Ammon's horn (tissue), 1 donor: ENCODE results near the gene FAHD2A.
A peak's percentile ranks its signal among the peaks of the same experiment; 100 is the strongest.
"Not testable (repeated sequence)": the region's sequence is repeated elsewhere in the genome, so short reads cannot be mapped to it uniquely, and the experiment has no call there.

Experiments used
- DNase-seq: peaks from one replicate; pipeline ENCODE4 v3.0.0-alpha.2; 2016; ENCODE audit warnings: low spot score

The FAHD2A gene

DNA sequence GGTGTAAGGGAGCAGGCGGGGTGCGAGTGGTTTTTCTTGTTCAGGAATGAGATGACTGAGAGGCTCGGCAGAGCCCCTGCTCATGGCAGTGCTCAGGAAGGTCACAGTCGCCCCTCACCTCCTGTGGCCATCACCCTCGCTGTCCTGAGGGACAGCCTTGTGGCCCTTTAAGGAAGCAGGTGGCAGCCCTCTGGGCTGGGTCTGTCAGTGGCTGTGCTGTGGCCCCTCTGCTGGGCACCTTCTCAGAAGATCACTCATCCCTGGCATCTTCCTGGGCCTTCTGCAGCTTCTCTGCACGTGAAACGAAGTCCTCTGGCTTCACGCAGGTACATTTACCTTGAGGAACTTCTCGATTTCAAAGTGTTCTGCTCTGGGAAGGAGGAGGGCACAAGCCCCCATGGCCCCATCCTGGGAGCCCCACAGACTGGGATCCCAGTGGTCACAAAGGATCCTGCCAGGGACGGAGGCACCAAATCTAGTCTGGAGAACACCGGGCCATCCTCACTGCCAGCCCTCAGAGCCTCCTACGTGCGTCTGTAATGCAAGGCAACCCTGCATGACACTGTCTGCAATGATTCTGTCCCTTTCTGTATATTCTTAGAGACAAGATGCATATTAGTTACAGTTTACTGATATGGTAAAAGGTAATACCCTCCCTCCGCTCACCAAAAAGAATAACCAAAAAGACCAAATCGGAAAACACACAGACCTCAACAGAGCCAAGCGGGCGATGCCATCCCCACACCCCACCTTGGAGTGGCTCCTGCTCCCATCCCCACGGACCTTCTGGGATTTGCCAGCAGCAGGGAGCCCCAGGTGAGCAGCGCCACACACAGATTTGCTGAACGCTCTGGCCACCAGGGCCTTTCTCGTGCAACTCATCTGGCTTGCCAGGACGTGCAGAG is 25.9 kb upstream of the FAHD2A start:
- no peak for DNase-seq

GRCh38 chr2:95377216-95378123 is 25.0 kb upstream of the FAHD2A start:
- DNase-seq, result no peak

- not testable (repeated sequence) for DNase-seq
These were observed 24.2 kb upstream of the FAHD2A start for GRCh38 chr2:95378281-95378680.

- no peak for DNase-seq
These were observed 23.1 kb upstream of the FAHD2A start for GRCh38 chr2:95379371-95379831.

DNA sequence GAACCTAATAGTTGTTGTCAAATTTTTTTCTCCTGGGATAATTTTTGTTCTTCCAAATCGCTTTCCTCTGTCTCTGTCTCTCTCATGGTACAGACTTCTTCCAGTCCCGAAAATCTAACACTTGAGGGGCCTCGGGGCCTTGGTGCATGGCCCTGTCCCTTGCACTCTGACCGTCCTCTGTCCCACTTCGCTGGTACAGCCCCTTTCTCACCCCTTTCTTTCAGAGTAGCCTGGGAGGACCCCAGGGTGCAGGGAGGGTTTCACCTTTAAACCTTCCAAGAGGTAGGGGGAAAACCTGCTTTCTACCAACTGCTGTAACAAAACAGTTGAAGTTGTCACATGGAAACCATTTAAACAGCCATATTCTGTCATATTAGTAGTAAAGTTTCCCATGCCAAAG is 22.2 kb upstream of the FAHD2A start:
- no peak for DNase-seq

- DNase-seq, result no peak
These were observed 21.8 kb upstream of the FAHD2A start for GRCh38 chr2:95380731-95381130.

- DNase-seq, result no peak
These were observed 21.0 kb upstream of the FAHD2A start for GRCh38 chr2:95381212-95382191.

DNA sequence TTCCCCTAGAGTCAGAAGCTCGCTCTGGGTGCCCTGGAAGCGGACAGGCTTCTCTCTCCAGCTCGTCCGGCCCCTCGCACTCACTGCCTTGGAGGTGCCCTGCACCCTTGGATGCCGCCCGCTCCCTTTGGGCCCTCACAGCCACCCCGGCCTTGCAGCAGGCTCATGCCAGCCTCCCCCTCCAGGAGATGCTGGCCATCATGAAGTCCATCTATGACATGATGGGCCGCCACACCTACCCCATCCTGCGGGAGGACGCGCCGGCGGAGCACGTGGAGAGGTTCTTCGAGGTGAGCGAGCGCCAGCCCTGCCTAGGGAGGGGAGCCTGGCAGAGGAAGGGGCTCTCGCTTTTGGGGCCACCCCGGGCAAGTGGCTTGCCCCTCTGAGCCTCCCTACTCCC is 20.3 kb upstream of the FAHD2A start:
- no peak for DNase-seq

- DNase-seq, result no peak
These were observed 19.5 kb upstream of the FAHD2A start for GRCh38 chr2:95382686-95383634.

DNA sequence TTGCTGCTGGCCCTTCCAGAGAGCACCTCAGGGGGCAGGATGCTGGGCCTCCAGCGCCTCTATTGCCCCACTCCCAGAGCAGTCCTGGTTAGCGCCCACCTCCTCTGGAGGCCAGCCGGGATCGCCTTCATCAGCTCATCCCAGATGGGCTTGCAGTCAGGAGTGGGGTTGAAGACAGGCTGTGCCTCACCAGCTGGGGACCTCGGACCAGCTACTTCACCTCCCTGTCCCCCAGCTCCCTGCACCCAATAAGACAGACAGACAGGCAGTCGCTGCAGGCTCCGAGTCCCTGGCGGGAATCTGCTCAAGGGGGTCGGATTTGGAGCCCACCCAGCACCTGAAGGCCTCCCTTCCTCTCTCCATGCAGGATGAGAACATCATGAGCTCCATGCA is 18.9 kb upstream of the FAHD2A start:
- DNase-seq, result no peak

DNA sequence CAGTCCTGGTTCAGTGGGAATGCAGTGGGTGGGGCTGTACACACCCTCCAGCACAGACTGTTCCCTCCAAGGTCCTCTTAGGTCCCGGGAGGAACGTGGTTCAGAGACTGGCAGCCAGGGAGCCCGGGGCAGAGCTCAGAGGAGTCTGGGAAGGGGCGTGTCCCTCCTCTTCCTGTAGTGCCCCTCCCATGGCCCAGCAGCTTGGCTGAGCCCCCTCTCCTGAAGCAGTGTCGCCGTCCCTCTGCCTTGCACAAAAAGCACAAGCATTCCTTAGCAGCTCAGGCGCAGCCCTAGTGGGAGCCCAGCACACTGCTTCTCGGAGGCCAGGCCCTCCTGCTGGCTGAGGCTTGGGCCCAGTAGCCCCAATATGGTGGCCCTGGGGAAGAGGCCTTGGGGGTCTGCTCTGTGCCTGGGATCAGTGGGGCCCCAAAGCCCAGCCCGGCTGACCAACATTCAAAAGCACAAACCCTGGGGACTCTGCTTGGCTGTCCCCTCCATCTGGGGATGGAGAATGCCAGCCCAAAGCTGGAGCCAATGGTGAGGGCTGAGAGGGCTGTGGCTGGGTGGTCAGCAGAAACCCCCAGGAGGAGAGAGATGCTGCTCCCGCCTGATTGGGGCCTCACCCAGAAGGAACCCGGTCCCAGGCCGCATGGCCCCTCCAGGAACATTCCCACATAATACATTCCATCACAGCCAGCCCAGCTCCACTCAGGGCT is 17.5 kb upstream of the FAHD2A start:
- no peak for DNase-seq

GRCh38 chr2:95385570-95385984 is 16.9 kb upstream of the FAHD2A start:
- DNase-seq, result no peak

GRCh38 chr2:95386031-95386430 is 16.5 kb upstream of the FAHD2A start:
- DNase-seq, result no peak

- no peak for DNase-seq
These were observed 15.2 kb upstream of the FAHD2A start for GRCh38 chr2:95387358-95387757.

DNA sequence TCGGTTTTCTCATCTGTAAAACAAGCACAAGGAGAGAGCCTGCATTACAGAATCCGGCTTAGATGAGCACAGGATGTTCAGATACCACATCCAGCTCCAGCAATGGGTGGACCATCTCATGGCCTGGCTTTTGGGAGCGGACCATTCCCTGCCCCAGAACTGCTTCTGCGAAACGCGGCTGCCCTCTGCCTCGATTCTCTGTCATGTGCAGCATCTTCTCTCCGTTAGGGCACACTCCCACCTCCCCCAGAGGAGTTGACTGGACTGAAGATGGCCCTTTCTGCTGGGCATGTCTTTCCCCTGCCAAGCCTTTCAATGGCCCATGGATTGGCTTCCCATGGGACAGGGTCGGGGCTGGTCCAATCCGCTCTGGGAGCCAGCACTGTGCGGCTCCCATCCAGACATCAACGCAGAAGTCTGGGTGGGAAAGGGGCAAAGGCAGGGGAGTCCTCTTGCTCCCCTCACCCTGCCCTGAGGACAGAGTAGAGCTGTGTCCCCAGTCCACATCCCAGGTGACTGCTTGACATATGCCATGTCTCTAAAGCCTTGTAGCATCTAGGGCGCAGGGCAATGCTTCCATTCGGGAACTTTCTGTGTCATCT is 14.3 kb upstream of the FAHD2A start:
- no peak for DNase-seq

DNA sequence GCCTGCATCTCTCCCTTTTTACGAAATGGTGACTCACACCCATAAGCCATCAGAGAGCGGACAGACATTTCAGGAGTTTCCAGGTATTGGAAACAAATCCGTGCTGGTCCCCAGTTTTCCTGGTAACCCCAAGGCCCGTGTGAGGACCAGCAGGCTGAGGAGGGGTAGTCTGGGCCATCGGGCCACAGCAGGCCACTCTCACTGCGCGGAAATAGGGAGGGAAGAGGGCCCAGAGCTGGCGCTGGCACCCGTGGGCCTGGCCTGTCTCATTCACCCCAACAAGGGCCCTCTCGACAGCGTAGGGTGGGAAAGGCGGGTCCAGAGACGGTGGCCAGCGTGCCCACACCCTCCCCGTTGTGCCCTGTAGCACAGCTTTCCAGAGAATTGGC is 13.7 kb upstream of the FAHD2A start:
- no peak for DNase-seq

DNA sequence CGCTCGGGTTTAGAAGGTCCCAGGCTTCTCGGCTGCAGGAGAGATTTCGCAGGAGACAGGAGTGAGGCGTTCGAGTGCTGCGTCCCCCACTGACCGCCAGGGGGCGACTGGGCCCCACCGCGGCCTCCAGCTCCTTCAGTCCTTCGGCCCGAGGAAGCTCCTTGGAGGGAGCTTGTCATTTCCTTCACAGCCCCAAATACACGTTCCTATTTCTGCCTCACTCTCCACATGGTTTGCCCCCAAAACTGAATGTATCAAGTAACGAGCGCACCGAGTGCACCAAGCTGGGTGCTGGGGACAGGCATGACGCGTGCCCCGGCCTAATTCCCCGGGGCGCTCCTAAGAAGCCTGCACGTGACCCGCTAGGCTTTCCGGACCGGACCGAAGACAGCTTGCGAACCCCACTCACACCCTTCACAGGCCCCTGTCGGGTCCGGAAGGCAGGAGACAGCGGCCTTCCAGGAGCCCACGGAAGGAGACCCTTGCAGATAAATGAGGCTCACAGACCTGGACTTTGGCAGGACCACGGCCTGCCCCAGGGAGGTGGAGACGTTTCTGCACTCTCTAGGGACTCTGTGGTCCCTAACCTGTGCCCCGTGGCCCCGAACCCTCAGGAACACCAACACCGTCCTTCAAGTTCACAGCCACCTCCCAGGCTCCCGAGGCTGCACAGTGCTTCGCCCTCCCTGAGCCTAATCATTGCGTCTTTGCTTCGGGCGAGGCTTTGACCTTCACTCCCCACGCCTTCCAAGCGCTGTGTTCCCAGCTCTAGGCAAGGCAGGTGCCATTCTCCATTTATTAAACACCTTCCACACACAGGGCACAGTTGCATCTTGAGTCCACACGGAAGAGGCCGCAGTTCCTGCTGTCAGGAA is 13.0 kb upstream of the FAHD2A start:
- DNase-seq, result peak; percentile 59

DNA sequence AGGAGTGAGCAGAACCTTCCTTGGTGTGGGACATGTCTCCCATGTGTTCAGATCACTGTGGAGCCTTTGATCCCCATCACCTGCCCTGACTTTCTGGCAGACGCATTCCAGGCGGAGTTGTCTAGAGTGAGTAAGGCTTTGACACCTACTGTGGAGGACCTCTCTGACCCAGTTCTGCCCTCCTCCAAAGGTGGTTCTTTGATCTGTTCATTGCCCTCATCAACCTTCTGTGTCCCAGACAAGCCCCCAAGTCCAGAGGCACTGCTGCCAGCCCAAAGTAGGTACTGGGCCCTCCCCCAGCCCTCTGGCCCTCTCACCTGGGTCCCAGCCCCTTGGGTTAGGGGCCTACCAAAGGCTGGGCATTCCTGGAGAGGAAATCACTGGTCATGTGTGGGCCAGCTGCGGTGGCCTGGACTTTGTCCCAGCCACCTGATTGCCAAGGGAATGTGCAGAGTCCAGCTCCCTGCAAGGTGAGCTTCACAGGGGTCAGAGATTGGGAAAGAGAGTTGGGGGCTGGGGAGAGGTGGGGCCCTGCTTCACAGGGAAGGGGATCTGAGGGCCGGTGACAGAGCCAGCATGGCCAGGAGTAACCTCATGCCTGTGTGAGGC is 12.1 kb upstream of the FAHD2A start:
- DNase-seq, result no peak
